Measurements from ENCODE around the gene CAPN12. TPM values are rescaled to one million over a fixed set of nuclear protein-coding genes. Genes with fewer than 3 reads are reported as not detected.

CAPN12 gene
- total RNA-seq, 2 donors from 2014 or later: 0.74 to 0.90 TPM

- Histone ChIP-seq H3K4me3 (no peak overlapping the region), H3K36me3 (peaks cover 6% of the 10 kb centered on the region), H3K9me3 (no peaks in the 10 kb centered on the region), H3K4me1 (peaks cover 0 to 94% of the 10 kb centered on the region in 2 donors), H3K27ac (peak overlapping the region; percentile 85 to 90), H3K27me3 (no peaks in the 10 kb centered on the region)
- no peak for DNase-seq (ENCODE audit: low spot score)
- TF ChIP-seq, protein P1, sequence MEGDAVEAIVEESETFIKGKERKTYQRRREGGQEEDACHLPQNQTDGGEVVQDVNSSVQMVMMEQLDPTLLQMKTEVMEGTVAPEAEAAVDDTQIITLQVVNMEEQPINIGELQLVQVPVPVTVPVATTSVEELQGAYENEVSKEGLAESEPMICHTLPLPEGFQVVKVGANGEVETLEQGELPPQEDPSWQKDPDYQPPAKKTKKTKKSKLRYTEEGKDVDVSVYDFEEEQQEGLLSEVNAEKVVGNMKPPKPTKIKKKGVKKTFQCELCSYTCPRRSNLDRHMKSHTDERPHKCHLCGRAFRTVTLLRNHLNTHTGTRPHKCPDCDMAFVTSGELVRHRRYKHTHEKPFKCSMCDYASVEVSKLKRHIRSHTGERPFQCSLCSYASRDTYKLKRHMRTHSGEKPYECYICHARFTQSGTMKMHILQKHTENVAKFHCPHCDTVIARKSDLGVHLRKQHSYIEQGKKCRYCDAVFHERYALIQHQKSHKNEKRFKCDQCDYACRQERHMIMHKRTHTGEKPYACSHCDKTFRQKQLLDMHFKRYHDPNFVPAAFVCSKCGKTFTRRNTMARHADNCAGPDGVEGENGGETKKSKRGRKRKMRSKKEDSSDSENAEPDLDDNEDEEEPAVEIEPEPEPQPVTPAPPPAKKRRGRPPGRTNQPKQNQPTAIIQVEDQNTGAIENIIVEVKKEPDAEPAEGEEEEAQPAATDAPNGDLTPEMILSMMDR (IDR thresholded peaks at IDR 0.05): no peak
Measured at GRCh38 chr19:38684862-38685665, 59.2 kb downstream of the CAPN12 start.

DNA sequence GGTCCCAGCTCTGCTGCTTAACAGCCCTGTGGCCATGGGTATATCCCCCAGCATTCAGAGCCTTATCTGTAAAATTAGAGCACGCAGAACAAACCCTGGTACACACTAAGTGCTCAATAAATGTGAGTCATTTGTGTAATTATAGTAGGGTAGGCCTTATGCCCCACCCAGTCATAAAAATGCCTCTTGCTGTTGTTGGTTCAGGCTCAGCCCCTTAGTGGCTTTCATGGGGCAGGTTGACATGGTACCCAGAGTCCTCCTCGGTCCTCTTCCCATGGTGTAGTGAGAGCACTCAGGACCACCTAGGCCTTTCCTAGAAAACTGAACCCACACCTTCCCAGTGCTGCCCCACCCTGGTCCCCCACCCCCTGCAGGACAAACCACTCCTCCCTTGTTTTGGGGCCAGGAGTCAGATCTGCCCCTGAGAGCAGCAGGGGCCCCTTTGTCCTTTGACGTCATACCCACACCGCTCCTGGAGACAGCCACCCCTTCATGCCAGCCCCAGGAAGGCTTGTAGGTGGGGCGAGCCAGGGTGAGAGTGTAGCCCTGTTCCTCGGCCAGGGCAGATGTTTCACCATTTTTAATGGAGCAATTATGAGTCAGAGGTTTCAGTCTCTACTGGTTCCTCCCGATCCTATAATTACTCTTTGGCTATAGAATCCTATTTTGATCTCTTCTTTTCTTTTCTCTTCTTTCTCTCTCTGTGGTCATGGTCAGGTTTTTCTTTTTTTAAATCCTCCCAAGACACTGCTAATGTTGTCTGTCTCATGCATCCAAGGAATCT is 60.0 kb downstream of the CAPN12 start:
- Histone ChIP-seq H3K9me3 (no peaks in the 10 kb centered on the region), H3K36me3 (peaks cover 6% of the 10 kb centered on the region), H3K4me1 (peaks cover 0 to 94% of the 10 kb centered on the region in 2 donors), H3K27me3 (no peaks in the 10 kb centered on the region), H3K27ac (peak overlapping the region; percentile 85 to 90), H3K4me3 (no peak overlapping the region)
- peak; percentile 89 for DNase-seq (ENCODE audit: low spot score)
- TF ChIP-seq, protein P1 (IDR thresholded peaks at IDR 0.05): peak in 1 of 2 donors; percentile 10

DNA sequence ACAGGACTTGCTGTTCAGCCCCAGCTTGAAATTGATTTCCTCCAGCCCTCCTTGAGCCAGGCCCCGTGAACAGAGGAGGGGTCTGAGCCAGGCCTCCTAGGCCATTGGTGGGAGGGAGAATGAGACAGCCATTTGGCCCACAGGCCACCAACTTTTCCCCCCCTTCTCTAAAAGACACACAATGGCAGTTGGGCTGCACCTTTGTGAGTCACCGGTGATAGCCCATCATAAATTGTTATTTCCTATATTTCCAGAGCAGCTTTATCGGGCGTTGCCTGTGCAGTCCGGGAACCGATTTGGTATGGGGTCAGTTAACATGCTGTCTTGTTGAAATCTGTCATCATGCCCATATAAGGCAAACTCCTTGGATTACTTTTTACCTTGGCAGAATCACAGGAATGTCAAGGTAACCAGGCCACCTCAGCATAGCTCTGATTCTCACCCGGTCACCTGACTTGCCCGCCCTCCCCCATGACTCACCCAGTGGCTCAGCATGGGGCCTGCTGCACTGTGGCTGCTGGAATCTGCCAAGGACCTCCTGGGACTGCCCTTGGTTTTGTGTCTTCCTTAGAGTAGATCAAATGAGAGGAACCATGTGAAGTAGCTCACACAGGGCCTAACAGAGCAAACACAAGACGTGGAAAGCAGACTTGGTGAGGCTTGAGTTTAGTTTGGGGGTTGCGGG is 60.7 kb downstream of the CAPN12 start:
- H3K4me1 ChIP-seq: peaks cover 0 to 94% of the 10 kb centered on the region in 2 donors
- peaks cover 10% of the 10 kb centered on the region for H3K36me3 ChIP-seq
- H3K27me3 ChIP-seq: no peaks in the 10 kb centered on the region
- DNase-seq (ENCODE audit: low spot score): peak; percentile 77
- no peaks in the 10 kb centered on the region for H3K9me3 ChIP-seq
- TF ChIP-seq, protein P1 (IDR thresholded peaks at IDR 0.05): no peak
- H3K27ac ChIP-seq: peak overlapping the region; percentile 85 to 90
- H3K4me3 ChIP-seq: no peak overlapping the region

GRCh38 chr19:38682872-38683392 is 61.3 kb downstream of the CAPN12 start:
- Histone ChIP-seq H3K36me3 (peaks cover 10% of the 10 kb centered on the region), H3K4me3 (no peak overlapping the region), H3K9me3 (no peaks in the 10 kb centered on the region), H3K27ac (peak overlapping the region; percentile 85 to 90), H3K4me1 (peaks cover 0 to 94% of the 10 kb centered on the region in 2 donors), H3K27me3 (no peaks in the 10 kb centered on the region)
- TF ChIP-seq, protein P1 (IDR thresholded peaks at IDR 0.05): no peak
- DNase-seq (ENCODE audit: low spot score): no peak

GRCh38 chr19:38682195-38682867 is 61.9 kb downstream of the CAPN12 start:
- TF ChIP-seq, protein P1 (IDR thresholded peaks at IDR 0.05): no peak
- H3K4me1 ChIP-seq: peaks cover 0 to 99% of the 10 kb centered on the region in 2 donors
- DNase-seq (ENCODE audit: low spot score): no peak
- no peak overlapping the region for H3K4me3 ChIP-seq
- no peaks in the 10 kb centered on the region for H3K9me3 ChIP-seq
- peak overlapping the region; percentile 85 to 90 for H3K27ac ChIP-seq
- H3K36me3 ChIP-seq: peaks cover 16% of the 10 kb centered on the region
- H3K27me3 ChIP-seq: no peaks in the 10 kb centered on the region

Data from right atrium auricular region (tissue), 2 donors.